ENCODE results near the gene ZNF790. TPM values are rescaled to one million over a fixed set of nuclear protein-coding genes. Genes with fewer than 3 reads are reported as not detected.

ZNF790 gene
- total and polyA plus RNA-seq, 2 donors (not counting 1 experiment from before 2014, with no cell fraction given): 4.4 to 9.1 TPM

- TF ChIP-seq CTCF (conservative IDR thresholded peaks at IDR 0.05 in 1 of 2, IDR thresholded peaks at IDR 0.05 in 1 of 2; ENCODE audit: low read depth in 1 of 2, low read length in 2 of 2) (no peak), EZH2 (IDR thresholded peaks at IDR 0.05; ENCODE audit: low read length, missing control alignments) (no peak)
- no peaks in the 10 kb centered on the region for H3K36me3 ChIP-seq (ENCODE audit: control insufficient read depth, insufficient read depth, low read length)
- H3K4me2 ChIP-seq (ENCODE audit: extremely low read depth, insufficient read depth, low read length): peak within 1 kb of the TSS; percentile 87
- H3K4me1 ChIP-seq (ENCODE audit: control insufficient read depth, extremely low read depth, insufficient read depth, low read length): no peaks in the 10 kb centered on the region
- no peaks in the 10 kb centered on the region for H3K27me3 ChIP-seq (ENCODE audit: control insufficient read depth, insufficient read depth, low read length)
- peak; percentile 95 to 96 for DNase-seq (ENCODE audit: low read depth in 2 of 2)
- H3K79me2 ChIP-seq (ENCODE audit: control insufficient read depth, insufficient read depth, low read length): no peaks in the 10 kb centered on the region
- peak within 1 kb of the TSS; percentile 68 to 99 (median 88) for H3K4me3 ChIP-seq (replicated peaks in 1 of 4; ENCODE audit: control extremely low read depth in 1 of 4, insufficient read depth in 1 of 4, low read depth in 3 of 4, low read length in 4 of 4)
- H3K9ac ChIP-seq (ENCODE audit: insufficient read depth, low read length): peak within 1 kb of the TSS; percentile 64
- no peaks in the 10 kb centered on the region for H3K9me3 ChIP-seq (ENCODE audit: control insufficient read depth, insufficient read depth, low read depth, low read length)
- no peaks in the 10 kb centered on the region for H4K20me1 ChIP-seq (ENCODE audit: control insufficient read depth, extremely low read depth, insufficient read depth, low read length)
- H3K27ac ChIP-seq (ENCODE audit: insufficient read depth, low read length): peak within 1 kb of the TSS; percentile 68
- H2AFZ ChIP-seq (ENCODE audit: low read length): peak within 1 kb of the TSS; percentile 99
Observed at GRCh38 chr19:36850559-36851442, 12.6 kb upstream of the ZNF790 start, which contains the start of gene ZNF345. Gene ZNF345 (plus strand): TSS chr19:36850876. CDS start chr19:36876831, 25,955 bp downstream.

- Histone ChIP-seq H3K79me2 (ENCODE audit: control insufficient read depth, insufficient read depth, low read length) (no peaks in the 10 kb centered on the region), H3K36me3 (ENCODE audit: control insufficient read depth, insufficient read depth, low read length) (no peaks in the 10 kb centered on the region), H4K20me1 (ENCODE audit: control insufficient read depth, extremely low read depth, insufficient read depth, low read length) (no peaks in the 10 kb centered on the region), H3K4me1 (ENCODE audit: control insufficient read depth, extremely low read depth, insufficient read depth, low read length) (no peaks in the 10 kb centered on the region), H3K4me2 (ENCODE audit: extremely low read depth, insufficient read depth, low read length) (peak overlapping the region; percentile 87), H3K9ac (ENCODE audit: insufficient read depth, low read length) (peak overlapping the region; percentile 4), H3K4me3 (replicated peaks in 1 of 4; ENCODE audit: control extremely low read depth in 1 of 4, insufficient read depth in 1 of 4, low read depth in 3 of 4, low read length in 4 of 4) (peak overlapping the region; percentile 68 to 99 (median 88)), H3K27me3 (ENCODE audit: control insufficient read depth, insufficient read depth, low read length) (no peaks in the 10 kb centered on the region), H3K27ac (ENCODE audit: insufficient read depth, low read length) (peak overlapping the region; percentile 68), H3K9me3 (ENCODE audit: control insufficient read depth, insufficient read depth, low read depth, low read length) (no peaks in the 10 kb centered on the region), H2AFZ (ENCODE audit: low read length) (peak overlapping the region; percentile 98)
- TF ChIP-seq CTCF (conservative IDR thresholded peaks at IDR 0.05 in 1 of 2, IDR thresholded peaks at IDR 0.05 in 1 of 2; ENCODE audit: low read depth in 1 of 2, low read length in 2 of 2) (no peak), EZH2 (IDR thresholded peaks at IDR 0.05; ENCODE audit: low read length, missing control alignments) (no peak)
- DNase-seq (ENCODE audit: low read depth in 2 of 2): peak; percentile 90 to 93
Observed at GRCh38 chr19:36849701-36850558, 11.7 kb upstream of the ZNF790 start.

- Histone ChIP-seq H3K9ac (ENCODE audit: insufficient read depth, low read length) (no peak overlapping the region), H3K79me2 (ENCODE audit: control insufficient read depth, insufficient read depth, low read length) (no peaks in the 10 kb centered on the region), H3K27ac (ENCODE audit: insufficient read depth, low read length) (no peak overlapping the region), H3K4me1 (ENCODE audit: control insufficient read depth, extremely low read depth, insufficient read depth, low read length) (no peaks in the 10 kb centered on the region), H2AFZ (ENCODE audit: low read length) (no peak overlapping the region), H3K9me3 (ENCODE audit: control insufficient read depth, insufficient read depth, low read depth, low read length) (no peaks in the 10 kb centered on the region), H3K36me3 (ENCODE audit: control insufficient read depth, insufficient read depth, low read length) (no peaks in the 10 kb centered on the region), H4K20me1 (ENCODE audit: control insufficient read depth, extremely low read depth, insufficient read depth, low read length) (no peaks in the 10 kb centered on the region), H3K4me3 (replicated peaks in 1 of 4; ENCODE audit: control extremely low read depth in 1 of 4, insufficient read depth in 1 of 4, low read depth in 3 of 4, low read length in 4 of 4) (no peak overlapping the region), H3K4me2 (ENCODE audit: extremely low read depth, insufficient read depth, low read length) (no peak overlapping the region), H3K27me3 (ENCODE audit: control insufficient read depth, insufficient read depth, low read length) (no peaks in the 10 kb centered on the region)
- TF ChIP-seq EZH2 (IDR thresholded peaks at IDR 0.05; ENCODE audit: low read length, missing control alignments) (no peak), CTCF (conservative IDR thresholded peaks at IDR 0.05 in 1 of 2, IDR thresholded peaks at IDR 0.05 in 1 of 2; ENCODE audit: low read depth in 1 of 2, low read length in 2 of 2) (no peak)
- DNase-seq (ENCODE audit: low read depth in 2 of 2): no peak
Observed at GRCh38 chr19:36847968-36848367, 9.8 kb upstream of the ZNF790 start.

Data from fibroblast of lung (primary cell).